HG03095 (cell line): ENCODE results near the gene SYNRG.

Experiments
- ATAC-seq: cut with Tn5 transposase; IDR thresholded peaks from one replicate; pipeline ENCODE4 v1.9.1; 2021; ENCODE audit warnings: moderate library complexity; ENCODE audit not compliant: unreplicated experiment

The SYNRG gene

GRCh38 chr17:37502009-37502936, 106.9 kb downstream of the SYNRG start:
- no peak for ATAC-seq

- ATAC-seq = no peak
Observed at GRCh38 chr17:37500378-37500777, 108.8 kb downstream of the SYNRG start.

- ATAC-seq = no peak
Observed at GRCh38 chr17:37494971-37495370, 114.2 kb downstream of the SYNRG start.

GRCh38 chr17:37494401-37494831, 114.8 kb downstream of the SYNRG start:
- ATAC-seq = no peak

GRCh38 chr17:37493249-37494027, 115.8 kb downstream of the SYNRG start:
- no peak for ATAC-seq

- ATAC-seq = no peak
Observed at GRCh38 chr17:37492167-37492566, 117.1 kb downstream of the SYNRG start.

GRCh38 chr17:37490638-37491614, 118.3 kb downstream of the SYNRG start:
- ATAC-seq = no peak

GRCh38 chr17:37490022-37490587, 119.1 kb downstream of the SYNRG start:
- ATAC-seq = peak; percentile 35

- peak; percentile 52 for ATAC-seq
Observed at GRCh38 chr17:37489197-37490001, 119.8 kb downstream of the SYNRG start, which contains the start of gene DUSP14. TSS of gene DUSP14 (plus strand) at chr17:37489891. CDS start at chr17:37512273, 22,382 bp downstream.

- no peak for ATAC-seq
Observed at GRCh38 chr17:37488607-37489196, 120.5 kb downstream of the SYNRG start.

- no peak for ATAC-seq
Observed at GRCh38 chr17:37488009-37488604, 121.1 kb downstream of the SYNRG start.

GRCh38 chr17:37485938-37486570, 123.2 kb downstream of the SYNRG start:
- no peak for ATAC-seq

- ATAC-seq = no peak
Observed at GRCh38 chr17:37483311-37484039, 125.7 kb downstream of the SYNRG start.

GRCh38 chr17:37481001-37481665, 128.1 kb downstream of the SYNRG start:
- ATAC-seq = no peak

GRCh38 chr17:37480427-37480826, 128.8 kb downstream of the SYNRG start:
- no peak for ATAC-seq

GRCh38 chr17:37479025-37479424, 130.2 kb downstream of the SYNRG start:
- ATAC-seq = no peak

GRCh38 chr17:37478187-37478586, 131.0 kb downstream of the SYNRG start:
- no peak for ATAC-seq
